Keratinocyte (primary cell): ENCODE results near the gene PKLR. TPM values are rescaled to one million over a fixed set of nuclear protein-coding genes. Genes with fewer than 3 reads are reported as not detected.
"Not testable (repeated sequence)": the region's sequence is repeated elsewhere in the genome, so short reads cannot be mapped to it uniquely, and the experiment has no call there.

Experiments used
- DNase-seq: peaks from one replicate; pipeline ENCODE4 v3.0.0-alpha.2; 2011; ENCODE audit warnings: low read depth, missing footprints, low spot score
- FAIRE-seq: peaks from 2 replicates; lab custom pipeline; 2011; peaks lifted over from hg19 to GRCh38; lab: Jason Lieb, UNC
- H2AFZ ChIP-seq: 2 replicates; pipeline ENCODE4 v1.6.0; 2012; ENCODE audit warnings: low read length, control low read depth, inconsistent platforms; ENCODE audit not compliant: control insufficient read depth
- H3K27ac ChIP-seq: 2 replicates; pipeline ENCODE4 v1.5.1; 2011; ENCODE audit warnings: low read length; ENCODE audit not compliant: control insufficient read depth, insufficient read depth
- H3K27me3 ChIP-seq: 3 replicates; pipeline ENCODE4 v1.6.0; 2011; ENCODE audit warnings: low read length; ENCODE audit not compliant: control insufficient read depth, insufficient read depth; ENCODE audit errors: extremely low read depth
- H3K36me3 ChIP-seq, 2 experiments: 2 replicates in 1 of 2; 3 replicates in 1 of 2; pipeline ENCODE4 v1.5.1; 2011; ENCODE audit warnings: low read length in 2 of 2, mild to moderate bottlenecking in 1 of 2; ENCODE audit not compliant: control insufficient read depth in 2 of 2, insufficient read depth in 2 of 2; ENCODE audit errors: extremely low read depth in 1 of 2
- H3K4me1 ChIP-seq: 3 replicates; pipeline ENCODE4 v1.5.1; 2011; ENCODE audit warnings: low read length; ENCODE audit not compliant: control insufficient read depth, insufficient read depth; ENCODE audit errors: extremely low read depth
- H3K4me2 ChIP-seq: 3 replicates; pipeline ENCODE4 v1.6.0; 2011; ENCODE audit warnings: low read depth, low read length; ENCODE audit not compliant: control insufficient read depth, insufficient read depth; ENCODE audit errors: extremely low read depth
- H3K4me3 ChIP-seq, 3 experiments: fragments of 200-600 bp in 1 of 3; sonication (generic) in 1 of 3; 2 replicates in 2 of 3; 3 replicates in 1 of 3; pipeline ENCODE4 v1.5.1; 2011 to 2016; ENCODE audit warnings: low read length in 3 of 3, mild to moderate bottlenecking in 3 of 3, control low read depth in 2 of 3, inconsistent platforms in 1 of 3, low read depth in 1 of 3, mixed read lengths in 1 of 3, mixed run types in 1 of 3, moderate library complexity in 1 of 3; ENCODE audit not compliant: control insufficient read depth in 2 of 3, insufficient read depth in 2 of 3; ENCODE audit errors: extremely low read depth in 1 of 3
- H3K79me2 ChIP-seq: 2 replicates; pipeline ENCODE4 v1.6.0; 2012; ENCODE audit warnings: low read length; ENCODE audit not compliant: control insufficient read depth, insufficient read depth
- H3K9ac ChIP-seq: 3 replicates; pipeline ENCODE4 v1.6.0; 2011; ENCODE audit warnings: low read length; ENCODE audit not compliant: control insufficient read depth, insufficient read depth; ENCODE audit errors: extremely low read depth
- H3K9me1 ChIP-seq: 3 replicates; pipeline ENCODE4 v1.6.0; 2011; ENCODE audit warnings: low read length; ENCODE audit not compliant: control insufficient read depth, insufficient read depth; ENCODE audit errors: extremely low read depth
- H3K9me3 ChIP-seq: 2 replicates; pipeline ENCODE4 v1.5.1; 2012; ENCODE audit warnings: low read depth, low read length; ENCODE audit not compliant: control insufficient read depth
- H4K20me1 ChIP-seq: 3 replicates; pipeline ENCODE4 v1.6.0; 2011; ENCODE audit warnings: low read length; ENCODE audit not compliant: control insufficient read depth, insufficient read depth; ENCODE audit errors: extremely low read depth
- EZH2 ChIP-seq: IDR thresholded peaks from one replicate; pipeline ENCODE4 v1.6.1; 2012; ENCODE audit warnings: inconsistent platforms, mild to moderate bottlenecking, low read length, moderate library complexity
- dilution Hi-C: fragments of 300-500 bp; cut with MboI; formaldehyde crosslinking; loops from one replicate; pipeline ENCODE4 v1.7.0; 2020; ENCODE audit warnings: low sequenced_read_pairs; ENCODE audit not compliant: extremely low pct_ligation_motif_present
- polyA plus RNA-seq, 5 experiments: library from polyadenylated mRNA; depleted of rRNA in 3 of 5; stranded (reverse) in 3 of 5; stranded (forward) in 1 of 5; unstranded in 1 of 5; fragments of >200 nt; gene quantifications; 1 replicate in 1 of 5; 2 replicates in 3 of 5; 3 replicates in 1 of 5; pipeline versions ENCODE4 v1.2.1 to v1.2.3, GENCODE V29; 2011 to 2012; ENCODE audit warnings: missing spikeins in 2 of 5, low read depth in 1 of 5, low replicate concordance in 1 of 5
- TF ChIP-seq, protein P1 (sequence below), 3 experiments: IDR thresholded peaks in 1 of 3; conservative IDR thresholded peaks in 1 of 3; optimal IDR thresholded peaks in 1 of 3; 2 replicates in 2 of 3; 3 replicates in 1 of 3; pipeline versions ENCODE3 to v1.5.1; 2011; ENCODE audit warnings: low read length in 3 of 3, mild to moderate bottlenecking in 3 of 3, moderate library complexity in 2 of 3, control low read depth in 1 of 3, inconsistent platforms in 1 of 3; ENCODE audit not compliant: insufficient read depth in 2 of 3; ENCODE audit errors: extremely low read depth in 1 of 3

The PKLR gene
- polyA plus RNA-seq, 1 donor (not counting 4 experiments of a cell fraction or from before 2014, with no cell fraction given): 0.03 TPM

- FAIRE-seq (no peak), DNase-seq (no peak)
- peaks cover 12% of the 10 kb centered on the region for H3K4me1 ChIP-seq
- H2AFZ ChIP-seq: no peak overlapping the region
- H3K36me3 ChIP-seq: peaks cover 11 to 19% of the 10 kb centered on the region in 2 experiments
- H3K9me3 ChIP-seq: no peaks in the 10 kb centered on the region
- no peaks in the 10 kb centered on the region for H3K9me1 ChIP-seq
- no peak overlapping the region for H3K4me3 ChIP-seq
- H3K9ac ChIP-seq: no peak overlapping the region
- peaks cover 13% of the 10 kb centered on the region for H3K79me2 ChIP-seq
- TF ChIP-seq EZH2: no peak
- TF ChIP-seq, protein P1, sequence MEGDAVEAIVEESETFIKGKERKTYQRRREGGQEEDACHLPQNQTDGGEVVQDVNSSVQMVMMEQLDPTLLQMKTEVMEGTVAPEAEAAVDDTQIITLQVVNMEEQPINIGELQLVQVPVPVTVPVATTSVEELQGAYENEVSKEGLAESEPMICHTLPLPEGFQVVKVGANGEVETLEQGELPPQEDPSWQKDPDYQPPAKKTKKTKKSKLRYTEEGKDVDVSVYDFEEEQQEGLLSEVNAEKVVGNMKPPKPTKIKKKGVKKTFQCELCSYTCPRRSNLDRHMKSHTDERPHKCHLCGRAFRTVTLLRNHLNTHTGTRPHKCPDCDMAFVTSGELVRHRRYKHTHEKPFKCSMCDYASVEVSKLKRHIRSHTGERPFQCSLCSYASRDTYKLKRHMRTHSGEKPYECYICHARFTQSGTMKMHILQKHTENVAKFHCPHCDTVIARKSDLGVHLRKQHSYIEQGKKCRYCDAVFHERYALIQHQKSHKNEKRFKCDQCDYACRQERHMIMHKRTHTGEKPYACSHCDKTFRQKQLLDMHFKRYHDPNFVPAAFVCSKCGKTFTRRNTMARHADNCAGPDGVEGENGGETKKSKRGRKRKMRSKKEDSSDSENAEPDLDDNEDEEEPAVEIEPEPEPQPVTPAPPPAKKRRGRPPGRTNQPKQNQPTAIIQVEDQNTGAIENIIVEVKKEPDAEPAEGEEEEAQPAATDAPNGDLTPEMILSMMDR (optimal IDR thresholded peaks at IDR 0.05 in 1 of 3, IDR thresholded peaks at IDR 0.05 in 1 of 3, conservative IDR thresholded peaks at IDR 0.05 in 1 of 3; ENCODE audit: extremely low read depth in 1 of 3, insufficient read depth in 2 of 3, low read length in 3 of 3): no peak
- no peak overlapping the region for H3K4me2 ChIP-seq
- H3K27ac ChIP-seq: no peak overlapping the region
- no peaks in the 10 kb centered on the region for H3K27me3 ChIP-seq
- no peaks in the 10 kb centered on the region for H4K20me1 ChIP-seq
- dilution Hi-C loops: no loop called here
These were observed 51.0 kb downstream of the PKLR start for GRCh38 chr1:155250246-155250632.

- FAIRE-seq: no peak
- H3K9ac ChIP-seq: no peak overlapping the region
- dilution Hi-C loops: no loop called here
These were observed 53.3 kb downstream of the PKLR start for GRCh38 chr1:155247667-155248553.

DNA sequence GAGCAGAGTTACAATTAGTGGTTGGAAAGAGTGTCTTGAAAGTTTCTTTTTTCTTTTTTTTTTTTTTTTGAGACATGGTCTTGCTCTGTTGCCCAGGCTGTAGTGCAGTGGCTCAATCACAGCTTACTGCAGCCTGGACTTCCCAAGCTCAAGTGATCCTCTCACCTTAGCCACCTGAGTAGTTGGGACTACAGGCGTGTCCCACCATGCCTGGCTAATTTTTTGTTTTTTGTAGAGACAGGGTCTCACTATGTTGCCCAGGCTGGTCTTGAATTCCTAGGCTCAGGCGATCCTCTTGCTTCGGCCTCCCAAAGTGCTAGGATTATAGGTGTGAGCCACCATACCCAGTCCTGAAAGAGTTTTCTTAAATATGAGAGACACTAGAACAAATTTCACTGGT, 54.4 kb downstream of the PKLR start:
- FAIRE-seq: not testable (repeated sequence)

More at GRCh38 chr1:155247667-155248553, 53.3 kb downstream of the PKLR start:
- no peaks in the 10 kb centered on the region for H3K79me2 ChIP-seq
- H2AFZ ChIP-seq: no peak overlapping the region
- peaks cover 14% of the 10 kb centered on the region for H3K4me1 ChIP-seq
- TF ChIP-seq, protein P1 (optimal IDR thresholded peaks at IDR 0.05 in 1 of 3, IDR thresholded peaks at IDR 0.05 in 1 of 3, conservative IDR thresholded peaks at IDR 0.05 in 1 of 3; ENCODE audit: extremely low read depth in 1 of 3, insufficient read depth in 2 of 3, low read length in 3 of 3): no peak
- TF ChIP-seq EZH2: no peak
- no peak overlapping the region for H3K27ac ChIP-seq
- H3K36me3 ChIP-seq: peaks cover 11 to 19% of the 10 kb centered on the region in 2 experiments
- no peak overlapping the region for H3K4me3 ChIP-seq
- no peaks in the 10 kb centered on the region for H3K9me3 ChIP-seq
- no peak overlapping the region for H3K4me2 ChIP-seq
- no peaks in the 10 kb centered on the region for H3K27me3 ChIP-seq
- DNase-seq: no peak
- no peaks in the 10 kb centered on the region for H3K9me1 ChIP-seq
- H4K20me1 ChIP-seq: no peaks in the 10 kb centered on the region

More for the DNA sequence above, 54.4 kb downstream of the PKLR start:
- Histone ChIP-seq H3K36me3 (peaks cover 11 to 18% of the 10 kb centered on the region in 2 experiments), H3K4me1 (peaks cover 15% of the 10 kb centered on the region)
- H3K4me2 ChIP-seq, H4K20me1 ChIP-seq, H3K9ac ChIP-seq, H3K27ac ChIP-seq, H3K4me3 ChIP-seq, H3K79me2 ChIP-seq, dilution Hi-C loops, DNase-seq, H3K9me3 ChIP-seq, H3K9me1 ChIP-seq, H3K27me3 ChIP-seq, H2AFZ ChIP-seq: not testable (repeated sequence)
